Esophagus squamous epithelium (tissue), 4 donors: ENCODE results near the gene TMEM165.

Experiments used
- POLR2A ChIP-seq, 4 donors: fragments of 450-650 bp; IDR thresholded peaks; one replicate each; pipeline ENCODE4 v1.6.1; 2017; ENCODE audit warnings: antibody characterized with exemption in 4 of 4, mild to moderate bottlenecking in 4 of 4, moderate library complexity in 3 of 4
- TF ChIP-seq, protein P1 (sequence below), 6 experiments: fragments of 450-650 bp in 4 of 6; fragments of 200-600 bp in 2 of 6; sonication (generic) in 2 of 6; IDR thresholded peaks; one replicate each; pipeline ENCODE4 v1.5.1; 2016 to 2019; ENCODE audit warnings: antibody characterized with exemption in 6 of 6, mild to moderate bottlenecking in 4 of 6, moderate library complexity in 4 of 6

DNA sequence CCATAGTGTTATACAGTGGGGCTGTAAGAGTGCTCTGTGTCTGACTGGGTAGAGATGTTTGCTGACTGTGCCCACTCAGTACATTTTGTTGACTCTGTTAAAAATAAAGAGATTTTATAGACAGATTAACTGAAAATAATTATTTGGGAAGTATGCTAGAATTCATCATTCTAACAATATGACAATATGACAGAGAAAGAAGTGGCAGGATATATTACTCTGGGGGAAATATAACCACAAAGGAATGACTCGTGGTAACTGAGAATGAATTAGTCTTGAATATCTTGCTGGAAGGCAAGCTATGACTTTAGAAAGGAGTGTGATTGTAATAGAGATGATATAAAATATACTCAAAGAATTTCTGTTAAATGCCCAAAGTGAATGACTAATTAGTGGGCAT, 46.8 kb downstream of the TMEM165 start:
- TF ChIP-seq, protein P1, sequence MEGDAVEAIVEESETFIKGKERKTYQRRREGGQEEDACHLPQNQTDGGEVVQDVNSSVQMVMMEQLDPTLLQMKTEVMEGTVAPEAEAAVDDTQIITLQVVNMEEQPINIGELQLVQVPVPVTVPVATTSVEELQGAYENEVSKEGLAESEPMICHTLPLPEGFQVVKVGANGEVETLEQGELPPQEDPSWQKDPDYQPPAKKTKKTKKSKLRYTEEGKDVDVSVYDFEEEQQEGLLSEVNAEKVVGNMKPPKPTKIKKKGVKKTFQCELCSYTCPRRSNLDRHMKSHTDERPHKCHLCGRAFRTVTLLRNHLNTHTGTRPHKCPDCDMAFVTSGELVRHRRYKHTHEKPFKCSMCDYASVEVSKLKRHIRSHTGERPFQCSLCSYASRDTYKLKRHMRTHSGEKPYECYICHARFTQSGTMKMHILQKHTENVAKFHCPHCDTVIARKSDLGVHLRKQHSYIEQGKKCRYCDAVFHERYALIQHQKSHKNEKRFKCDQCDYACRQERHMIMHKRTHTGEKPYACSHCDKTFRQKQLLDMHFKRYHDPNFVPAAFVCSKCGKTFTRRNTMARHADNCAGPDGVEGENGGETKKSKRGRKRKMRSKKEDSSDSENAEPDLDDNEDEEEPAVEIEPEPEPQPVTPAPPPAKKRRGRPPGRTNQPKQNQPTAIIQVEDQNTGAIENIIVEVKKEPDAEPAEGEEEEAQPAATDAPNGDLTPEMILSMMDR (IDR thresholded peaks at IDR 0.05), result no peak
- TF ChIP-seq POLR2A (IDR thresholded peaks at IDR 0.05), result no peak
